ENCODE data around the gene RHO. TPM values are rescaled to one million over a fixed set of nuclear protein-coding genes. Genes with fewer than 3 reads are reported as not detected.

The RHO gene
- total RNA-seq, 1 experiment from 2014 or later: not detected

DNA sequence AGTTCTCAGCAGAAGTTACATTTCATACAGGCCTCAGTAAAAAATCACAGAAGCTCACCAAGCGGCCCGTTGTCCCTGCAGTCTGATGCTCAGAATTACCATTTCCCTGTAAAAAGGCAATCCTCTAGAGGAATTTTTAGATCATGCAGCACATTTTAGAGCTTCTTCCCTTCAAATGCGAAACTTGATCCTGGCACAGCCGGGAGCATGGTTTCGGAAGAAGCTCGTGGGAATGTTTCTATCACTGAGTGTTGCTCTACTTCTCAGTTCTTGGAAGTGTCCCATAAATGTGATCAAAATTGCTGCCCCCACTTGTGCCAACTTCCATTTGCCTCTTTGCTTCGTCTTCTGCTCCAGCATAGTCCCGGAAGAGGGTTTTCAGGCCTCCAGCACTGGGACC lies 10.8 kb downstream of the RHO start:
- Mint-ChIP-seq H3K36me3 (ENCODE audit: insufficient read depth in 1 of 3, low read depth in 3 of 3) (no peaks in the 10 kb centered on the region), H3K9me3 (0 out of 5 replicates have a peak, but pooled peaks cover 0 to 3% of the 10 kb centered on the region in 2 experiments), H3K4me1 (peaks cover 31 to 43% of the 10 kb centered on the region in 2 experiments), H3K4me3 (no peak overlapping the region), H3K27ac (peak overlapping the region in 2 of 3 experiments; percentile 17 to 31; a peak in 1 of 7 replicates), H3K27me3 (ENCODE audit: low read depth) (peaks cover 3% of the 10 kb centered on the region)
- no peak overlapping the region for H2BK12ac ChIP-seq (ENCODE audit: insufficient read length, low read depth, low read length)
- H2BK20ac ChIP-seq (ENCODE audit: low read depth, low read length, poor library complexity, severe bottlenecking): no peak overlapping the region
- no peak for DNase-seq
- no peaks in the 10 kb centered on the region for H3K79me1 ChIP-seq (ENCODE audit: insufficient read depth, low read depth, low read length, poor library complexity, severe bottlenecking)
- no peak overlapping the region for H2BK15ac ChIP-seq (ENCODE audit: low read depth, low read length)
- no peak overlapping the region for H4K91ac ChIP-seq (ENCODE audit: insufficient read length, low read depth, low read length)
- no peak overlapping the region for H2AFZ ChIP-seq (ENCODE audit: low read length)
- no peak overlapping the region for H2AK5ac ChIP-seq (ENCODE audit: insufficient read length, low read length)
- H2BK120ac ChIP-seq (ENCODE audit: low read depth, low read length, poor library complexity, severe bottlenecking): no peak overlapping the region
- no peak overlapping the region for H3K9ac ChIP-seq (ENCODE audit: extremely low read depth, insufficient read length, low read length)
- H3K4me1 ChIP-seq (ENCODE audit: insufficient read depth, low read length): peaks cover 2% of the 10 kb centered on the region; the same call in 1 of the 2 replicates
- no peak overlapping the region for H3K4me2 ChIP-seq (ENCODE audit: insufficient read depth, insufficient read length, low read length)
- no peaks in the 10 kb centered on the region for H3K9me3 ChIP-seq (ENCODE audit: control insufficient read depth, low read depth, low read length)
- H3K23ac ChIP-seq (ENCODE audit: insufficient read length, low read depth, low read length): no peak overlapping the region
- H3T11ph ChIP-seq (ENCODE audit: low read length): no peak overlapping the region
- no peak overlapping the region for H3K56ac ChIP-seq (ENCODE audit: insufficient read length, low read depth, low read length)
- H4K5ac ChIP-seq (ENCODE audit: insufficient read length, low read depth, low read length): no peak overlapping the region
- H3K4ac ChIP-seq (ENCODE audit: low read depth, low read length): no peak overlapping the region
- H3K27ac ChIP-seq (ENCODE audit: insufficient read length, low read depth, low read length): no peak overlapping the region
- H3K14ac ChIP-seq (ENCODE audit: insufficient read depth, low read length): no peak overlapping the region
- no peak overlapping the region for H2BK5ac ChIP-seq (ENCODE audit: insufficient read length, low read length)
- no peaks in the 10 kb centered on the region; the same call in 1 of the 2 replicates for H3K27me3 ChIP-seq (ENCODE audit: insufficient read depth, low read length)
- H3K23me2 ChIP-seq (ENCODE audit: insufficient read length, low read depth, low read length, poor library complexity, severe bottlenecking): no peaks in the 10 kb centered on the region
- no CpG with 5 or more reads among the region's 8 CpGs for WGBS (ENCODE audit: extremely low coverage, insufficient read length, low lambda C conversion rate)
- H3K79me2 ChIP-seq (ENCODE audit: insufficient read depth, low read length): no peaks in the 10 kb centered on the region
- TF ChIP-seq, protein P1, sequence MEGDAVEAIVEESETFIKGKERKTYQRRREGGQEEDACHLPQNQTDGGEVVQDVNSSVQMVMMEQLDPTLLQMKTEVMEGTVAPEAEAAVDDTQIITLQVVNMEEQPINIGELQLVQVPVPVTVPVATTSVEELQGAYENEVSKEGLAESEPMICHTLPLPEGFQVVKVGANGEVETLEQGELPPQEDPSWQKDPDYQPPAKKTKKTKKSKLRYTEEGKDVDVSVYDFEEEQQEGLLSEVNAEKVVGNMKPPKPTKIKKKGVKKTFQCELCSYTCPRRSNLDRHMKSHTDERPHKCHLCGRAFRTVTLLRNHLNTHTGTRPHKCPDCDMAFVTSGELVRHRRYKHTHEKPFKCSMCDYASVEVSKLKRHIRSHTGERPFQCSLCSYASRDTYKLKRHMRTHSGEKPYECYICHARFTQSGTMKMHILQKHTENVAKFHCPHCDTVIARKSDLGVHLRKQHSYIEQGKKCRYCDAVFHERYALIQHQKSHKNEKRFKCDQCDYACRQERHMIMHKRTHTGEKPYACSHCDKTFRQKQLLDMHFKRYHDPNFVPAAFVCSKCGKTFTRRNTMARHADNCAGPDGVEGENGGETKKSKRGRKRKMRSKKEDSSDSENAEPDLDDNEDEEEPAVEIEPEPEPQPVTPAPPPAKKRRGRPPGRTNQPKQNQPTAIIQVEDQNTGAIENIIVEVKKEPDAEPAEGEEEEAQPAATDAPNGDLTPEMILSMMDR (conservative IDR thresholded peaks at IDR 0.05): no peak
- no peak overlapping the region for H3K18ac ChIP-seq (ENCODE audit: insufficient read length, low read depth, low read length)
- no peak overlapping the region for H4K8ac ChIP-seq (replicated peaks; ENCODE audit: insufficient read length, low read depth, low read length)
- H4K20me1 ChIP-seq (ENCODE audit: control insufficient read depth, insufficient read depth, insufficient read length): no peaks in the 10 kb centered on the region
